Panc1 (cell line): Measurements from ENCODE around the gene RPL3.

ENCODE experiments used
- POLR2AphosphoS5 ChIP-seq: IDR thresholded peaks from 2 replicates; pipeline ENCODE4 v1.6.1; 2012; ENCODE audit warnings: mild to moderate bottlenecking, low read depth, low read length, moderate library complexity
- SIN3A ChIP-seq: IDR thresholded peaks from 2 replicates; pipeline ENCODE4 v1.6.1; 2012; ENCODE audit warnings: low read depth, mild to moderate bottlenecking, low read length, moderate library complexity, borderline replicate concordance; ENCODE audit not compliant: insufficient read depth
- TF ChIP-seq, protein P1 (sequence below): fragments of 450-650 bp; IDR thresholded peaks from 2 replicates; pipeline ENCODE4 v1.5.1; 2017; ENCODE audit warnings: mild to moderate bottlenecking
- TF ChIP-seq, protein P2 (sequence below), 2 experiments: IDR thresholded peaks; 2 replicates each; pipeline ENCODE4 v1.6.1; 2011 to 2012; ENCODE audit warnings: low read depth in 2 of 2, control low read depth in 1 of 2, low read length in 1 of 2, mild to moderate bottlenecking in 1 of 2, moderate library complexity in 1 of 2; ENCODE audit not compliant: insufficient read depth in 1 of 2

DNA sequence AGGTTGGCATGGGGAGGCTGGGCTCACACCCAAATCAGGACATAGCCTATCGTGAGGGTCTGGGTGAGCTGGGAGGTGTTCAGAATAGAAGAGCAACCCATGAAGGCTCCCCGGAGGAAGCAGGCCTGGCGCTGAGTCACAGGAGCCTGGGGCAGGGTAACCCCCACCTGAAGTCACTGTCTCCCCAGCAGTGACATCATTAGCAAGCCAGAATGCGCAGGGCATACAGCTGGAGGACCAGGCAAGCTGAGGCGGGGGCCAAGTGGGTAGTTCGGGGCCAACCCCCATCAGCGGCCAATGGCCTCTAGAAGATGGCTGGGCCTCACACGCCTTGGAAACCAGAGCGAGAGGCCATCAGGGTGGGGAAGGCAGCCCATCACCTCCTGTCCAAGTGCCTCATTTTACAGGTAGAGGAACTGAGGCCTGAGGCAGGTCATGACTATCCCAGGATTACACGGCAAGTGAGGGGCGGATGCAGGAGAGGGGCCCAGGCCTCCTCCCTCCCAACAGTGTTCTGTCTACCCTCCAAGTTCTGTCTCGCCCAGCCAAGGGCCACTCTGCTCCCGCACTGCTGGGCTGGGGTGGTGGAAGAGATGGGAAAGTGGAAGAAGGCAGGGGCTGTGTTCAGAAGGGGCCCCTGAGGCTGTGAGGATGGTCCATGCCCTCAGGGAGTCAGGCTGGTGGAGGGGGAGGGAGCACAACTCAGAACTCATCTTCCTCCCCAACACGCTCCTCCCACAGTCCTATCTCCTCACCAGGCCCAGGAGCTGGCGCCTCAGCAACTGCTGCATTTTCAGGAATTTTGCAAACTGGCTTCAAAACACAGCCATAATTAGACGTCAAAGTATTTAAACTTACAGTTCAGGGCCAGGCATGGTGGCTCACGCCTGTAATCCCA, 24.6 kb downstream of the RPL3 start:
- TF ChIP-seq POLR2AphosphoS5: no peak
- TF ChIP-seq, protein P1, sequence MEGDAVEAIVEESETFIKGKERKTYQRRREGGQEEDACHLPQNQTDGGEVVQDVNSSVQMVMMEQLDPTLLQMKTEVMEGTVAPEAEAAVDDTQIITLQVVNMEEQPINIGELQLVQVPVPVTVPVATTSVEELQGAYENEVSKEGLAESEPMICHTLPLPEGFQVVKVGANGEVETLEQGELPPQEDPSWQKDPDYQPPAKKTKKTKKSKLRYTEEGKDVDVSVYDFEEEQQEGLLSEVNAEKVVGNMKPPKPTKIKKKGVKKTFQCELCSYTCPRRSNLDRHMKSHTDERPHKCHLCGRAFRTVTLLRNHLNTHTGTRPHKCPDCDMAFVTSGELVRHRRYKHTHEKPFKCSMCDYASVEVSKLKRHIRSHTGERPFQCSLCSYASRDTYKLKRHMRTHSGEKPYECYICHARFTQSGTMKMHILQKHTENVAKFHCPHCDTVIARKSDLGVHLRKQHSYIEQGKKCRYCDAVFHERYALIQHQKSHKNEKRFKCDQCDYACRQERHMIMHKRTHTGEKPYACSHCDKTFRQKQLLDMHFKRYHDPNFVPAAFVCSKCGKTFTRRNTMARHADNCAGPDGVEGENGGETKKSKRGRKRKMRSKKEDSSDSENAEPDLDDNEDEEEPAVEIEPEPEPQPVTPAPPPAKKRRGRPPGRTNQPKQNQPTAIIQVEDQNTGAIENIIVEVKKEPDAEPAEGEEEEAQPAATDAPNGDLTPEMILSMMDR: no peak
- TF ChIP-seq SIN3A: no peak
- TF ChIP-seq, protein P2, sequence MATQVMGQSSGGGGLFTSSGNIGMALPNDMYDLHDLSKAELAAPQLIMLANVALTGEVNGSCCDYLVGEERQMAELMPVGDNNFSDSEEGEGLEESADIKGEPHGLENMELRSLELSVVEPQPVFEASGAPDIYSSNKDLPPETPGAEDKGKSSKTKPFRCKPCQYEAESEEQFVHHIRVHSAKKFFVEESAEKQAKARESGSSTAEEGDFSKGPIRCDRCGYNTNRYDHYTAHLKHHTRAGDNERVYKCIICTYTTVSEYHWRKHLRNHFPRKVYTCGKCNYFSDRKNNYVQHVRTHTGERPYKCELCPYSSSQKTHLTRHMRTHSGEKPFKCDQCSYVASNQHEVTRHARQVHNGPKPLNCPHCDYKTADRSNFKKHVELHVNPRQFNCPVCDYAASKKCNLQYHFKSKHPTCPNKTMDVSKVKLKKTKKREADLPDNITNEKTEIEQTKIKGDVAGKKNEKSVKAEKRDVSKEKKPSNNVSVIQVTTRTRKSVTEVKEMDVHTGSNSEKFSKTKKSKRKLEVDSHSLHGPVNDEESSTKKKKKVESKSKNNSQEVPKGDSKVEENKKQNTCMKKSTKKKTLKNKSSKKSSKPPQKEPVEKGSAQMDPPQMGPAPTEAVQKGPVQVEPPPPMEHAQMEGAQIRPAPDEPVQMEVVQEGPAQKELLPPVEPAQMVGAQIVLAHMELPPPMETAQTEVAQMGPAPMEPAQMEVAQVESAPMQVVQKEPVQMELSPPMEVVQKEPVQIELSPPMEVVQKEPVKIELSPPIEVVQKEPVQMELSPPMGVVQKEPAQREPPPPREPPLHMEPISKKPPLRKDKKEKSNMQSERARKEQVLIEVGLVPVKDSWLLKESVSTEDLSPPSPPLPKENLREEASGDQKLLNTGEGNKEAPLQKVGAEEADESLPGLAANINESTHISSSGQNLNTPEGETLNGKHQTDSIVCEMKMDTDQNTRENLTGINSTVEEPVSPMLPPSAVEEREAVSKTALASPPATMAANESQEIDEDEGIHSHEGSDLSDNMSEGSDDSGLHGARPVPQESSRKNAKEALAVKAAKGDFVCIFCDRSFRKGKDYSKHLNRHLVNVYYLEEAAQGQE (IDR thresholded peaks at IDR 0.05; ENCODE audit: insufficient read depth in 1 of 2, low read depth in 2 of 2, low read length in 1 of 2): no peak
